ENCODE data around the gene CNTNAP1.
"Not testable (repeated sequence)": the region's sequence is repeated elsewhere in the genome, so short reads cannot be mapped to it uniquely, and the experiment has no call there.

CNTNAP1 gene

DNA sequence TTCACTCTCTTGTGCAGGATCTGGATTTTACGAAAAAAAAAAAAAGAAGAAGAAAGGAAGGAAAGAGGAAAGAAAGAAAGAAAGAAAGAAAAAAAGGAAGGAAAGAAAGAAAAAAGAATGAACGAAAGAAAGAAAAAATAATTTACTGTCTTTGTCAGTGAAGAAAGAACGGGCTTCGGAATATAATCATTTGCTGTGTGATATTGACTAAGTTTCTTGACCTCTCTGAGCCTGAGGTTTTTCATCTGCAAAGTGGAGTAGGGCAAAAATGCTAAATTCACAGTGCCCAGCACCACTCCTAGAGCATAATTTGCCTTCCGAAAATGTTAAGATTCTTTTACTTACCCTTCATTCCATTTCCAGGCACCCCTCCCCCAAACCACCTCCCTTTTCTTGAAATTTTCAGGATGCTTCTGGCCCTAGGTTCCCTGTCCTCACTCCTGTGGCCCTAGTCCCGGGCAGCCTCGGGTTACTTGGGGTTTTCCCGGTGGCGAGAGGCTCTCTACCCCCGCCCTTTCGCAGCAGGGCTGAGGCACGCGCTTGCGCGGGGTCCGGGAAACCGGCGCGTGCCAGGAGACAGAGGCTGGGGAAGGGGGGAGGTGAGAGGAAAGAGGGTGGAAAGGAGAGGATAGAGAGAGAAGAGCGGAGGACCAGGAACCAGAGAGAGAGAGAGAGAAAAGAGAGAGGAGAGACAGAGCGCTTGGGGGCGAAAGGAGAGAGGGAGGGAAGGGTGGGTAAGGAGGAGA, at the start of gene CNTNAP1:
TSS of gene CNTNAP1 (plus strand) at position 556 of the 746 bp plus-strand sequence. CDS start 299 bp downstream, outside the sequence.
- DNase-seq: peak; percentile 58

DNA sequence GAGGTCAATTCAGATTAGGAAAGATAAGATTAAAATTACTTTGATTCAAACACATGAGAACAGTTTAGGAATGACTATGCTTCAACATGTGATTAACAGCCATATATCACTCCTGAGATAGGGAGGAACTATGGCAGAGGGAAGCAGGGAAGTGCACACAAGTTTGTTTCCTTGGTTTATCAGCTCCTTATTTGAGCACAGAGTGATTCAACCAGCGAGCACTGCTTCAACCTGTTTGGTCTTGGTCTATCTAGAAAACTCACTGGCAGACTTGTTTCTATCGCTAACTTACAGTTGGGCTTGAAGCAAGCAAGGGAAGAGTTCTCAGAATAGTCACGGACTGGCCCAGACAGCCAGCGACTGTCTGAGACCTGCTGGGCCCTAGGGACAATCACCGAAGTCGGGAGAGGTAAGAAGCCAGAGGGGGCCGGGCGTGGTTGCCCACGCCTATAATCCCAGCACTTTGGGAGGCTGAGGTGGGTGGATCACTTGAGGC, 49.3 kb upstream of the CNTNAP1 start:
- DNase-seq: no peak

DNA sequence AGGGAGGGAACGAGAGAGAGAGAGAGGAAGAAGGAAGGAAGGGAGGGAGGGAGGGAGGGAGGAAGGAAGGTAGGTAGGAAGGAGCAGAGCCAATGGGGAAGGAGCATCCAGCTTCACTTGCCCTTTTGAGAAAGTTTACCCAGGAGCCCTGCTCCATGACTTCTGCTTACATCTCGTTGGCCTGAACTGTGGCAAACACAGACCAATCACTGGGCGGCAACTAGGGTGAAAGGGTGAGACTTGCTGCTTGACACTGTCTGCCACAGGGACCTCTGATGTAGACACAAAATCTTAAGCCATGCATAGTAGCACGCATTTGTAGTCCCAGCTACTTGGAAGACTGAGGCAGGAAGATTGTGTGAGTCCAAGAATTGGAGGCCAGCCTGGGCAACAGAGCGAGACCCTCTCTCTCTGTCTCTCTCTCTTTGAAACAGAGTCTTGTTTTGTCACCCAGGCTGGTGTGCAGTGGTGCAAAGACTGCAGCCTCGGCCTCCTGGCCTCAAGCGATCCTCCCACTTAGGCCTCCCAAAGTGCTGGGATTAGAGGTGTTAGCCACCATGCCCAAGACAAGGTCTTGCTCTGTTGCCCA, 42.7 kb upstream of the CNTNAP1 start:
- no peak for DNase-seq

DNA sequence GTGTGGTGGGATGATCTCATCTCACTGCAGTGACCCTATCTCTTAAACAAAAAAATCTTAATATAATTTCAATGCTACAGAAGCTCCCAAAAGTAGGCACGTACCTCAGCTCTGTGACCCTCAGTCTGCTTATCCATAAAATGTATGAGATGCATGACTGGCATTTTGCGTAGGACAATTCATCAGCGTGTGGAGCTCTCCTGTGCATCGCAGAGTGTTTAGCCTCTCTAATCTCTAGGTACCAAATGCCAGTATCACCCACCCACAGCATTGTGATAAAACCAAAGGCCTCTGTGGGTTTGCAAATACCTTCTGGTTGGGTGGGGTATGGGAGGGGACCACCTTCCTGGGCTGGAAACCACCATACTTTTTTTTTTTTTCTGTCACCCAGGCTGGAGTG, 42.2 kb upstream of the CNTNAP1 start:
- no peak for DNase-seq

DNA sequence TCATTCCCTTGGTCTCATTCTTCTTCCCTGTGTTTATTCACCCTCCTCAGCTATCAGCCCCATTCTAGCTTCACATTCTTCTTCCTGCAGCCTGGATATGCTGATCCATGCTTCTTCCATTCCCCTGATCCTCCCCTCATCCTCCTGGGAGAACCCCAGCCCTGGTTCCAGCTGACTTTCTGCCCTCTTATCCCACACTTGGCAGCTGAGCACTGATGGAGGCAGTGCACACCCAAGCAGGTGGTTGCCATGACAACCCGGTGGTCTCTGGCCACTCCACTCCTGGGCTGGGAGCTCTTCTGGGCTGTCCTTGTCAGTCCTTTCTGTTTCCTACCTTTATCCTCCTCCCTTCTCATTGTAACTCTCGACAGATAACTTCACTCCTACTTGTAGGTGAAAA, 40.0 kb upstream of the CNTNAP1 start:
- DNase-seq: peak; percentile 53

DNA sequence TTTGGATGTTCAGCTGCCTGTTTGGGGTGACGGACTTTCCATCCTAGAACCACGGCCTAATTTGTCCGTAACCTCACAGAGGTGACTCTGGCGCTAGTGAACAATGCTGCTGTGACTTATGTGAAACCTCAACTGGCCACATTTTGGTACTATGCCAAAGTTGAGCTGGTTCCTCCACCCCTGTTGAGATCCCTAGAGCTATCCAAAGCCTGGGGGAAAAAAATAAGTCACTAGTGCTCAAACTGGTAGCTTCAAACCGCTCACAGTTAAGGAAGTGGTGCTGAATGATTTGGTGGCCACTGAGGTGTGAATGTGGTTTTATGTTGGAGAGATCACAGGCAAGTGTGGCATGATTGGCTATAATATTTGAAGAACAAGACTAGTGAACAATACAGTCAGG, 34.6 kb upstream of the CNTNAP1 start:
- no peak for DNase-seq

DNA sequence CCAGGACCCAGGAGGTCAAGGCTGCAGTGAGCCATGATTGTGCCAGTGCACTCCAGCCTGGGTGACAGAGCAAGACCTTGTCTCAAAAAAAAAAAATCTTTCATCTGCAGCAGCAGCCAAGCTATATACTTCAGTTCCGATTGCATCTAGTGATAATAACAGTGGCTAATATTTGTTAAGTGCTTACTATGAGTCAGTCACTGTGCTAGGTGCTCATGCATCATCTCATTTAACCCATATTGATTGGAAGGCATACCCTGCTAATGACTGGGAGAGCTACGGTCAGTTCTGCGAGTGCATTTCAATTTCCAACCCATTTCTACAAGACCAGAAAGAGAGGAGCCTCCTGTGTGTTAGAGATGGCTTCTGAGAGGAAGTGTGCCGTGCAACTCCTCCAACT, 30.9 kb upstream of the CNTNAP1 start:
- no peak for DNase-seq

DNA sequence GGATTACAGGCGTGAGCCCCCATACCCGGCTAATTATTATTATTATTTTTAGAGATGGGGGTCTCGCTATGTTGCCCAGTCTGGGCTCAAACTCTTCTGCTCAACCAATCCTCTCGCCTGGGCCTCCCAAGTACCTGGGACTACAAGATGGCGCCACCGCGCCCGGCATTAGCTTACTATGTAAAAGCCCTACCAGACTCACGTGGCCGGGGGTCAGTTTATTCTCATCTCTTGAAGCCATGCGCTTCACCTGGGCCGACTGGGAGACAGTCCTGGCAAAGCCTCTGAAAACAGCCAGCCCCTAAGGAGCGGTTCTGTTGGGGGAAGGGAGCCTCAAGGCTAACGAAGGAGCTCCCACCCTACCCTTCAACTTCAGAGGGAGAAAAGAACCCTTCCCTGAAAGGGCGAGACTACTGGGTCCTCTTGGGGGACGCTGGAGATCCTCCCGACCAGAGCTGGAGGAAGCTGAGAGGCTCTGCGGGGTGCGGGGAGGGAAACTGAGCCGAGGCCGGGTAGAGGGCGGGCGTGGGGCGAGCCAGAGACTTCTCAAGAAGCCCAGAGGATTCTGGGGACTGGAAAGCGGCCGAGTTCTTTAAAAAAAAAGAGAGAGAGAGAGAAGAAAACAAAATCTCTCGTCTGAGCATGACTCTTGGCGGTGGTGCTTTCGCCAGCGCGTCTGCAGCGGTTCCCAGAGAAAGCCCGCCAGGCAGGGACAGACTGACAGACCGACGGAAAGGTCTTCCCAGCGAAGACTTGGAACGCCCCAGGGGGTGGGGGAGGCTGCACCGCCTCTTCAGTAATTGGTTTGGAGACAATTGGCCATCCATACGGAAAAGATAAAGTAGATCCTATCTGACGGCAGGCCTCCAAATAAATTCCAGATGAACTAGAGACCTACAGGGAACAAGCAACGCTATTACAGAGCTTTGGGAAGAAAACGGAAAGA, 28.9 kb upstream of the CNTNAP1 start:
- peak; percentile 57 for DNase-seq

DNA sequence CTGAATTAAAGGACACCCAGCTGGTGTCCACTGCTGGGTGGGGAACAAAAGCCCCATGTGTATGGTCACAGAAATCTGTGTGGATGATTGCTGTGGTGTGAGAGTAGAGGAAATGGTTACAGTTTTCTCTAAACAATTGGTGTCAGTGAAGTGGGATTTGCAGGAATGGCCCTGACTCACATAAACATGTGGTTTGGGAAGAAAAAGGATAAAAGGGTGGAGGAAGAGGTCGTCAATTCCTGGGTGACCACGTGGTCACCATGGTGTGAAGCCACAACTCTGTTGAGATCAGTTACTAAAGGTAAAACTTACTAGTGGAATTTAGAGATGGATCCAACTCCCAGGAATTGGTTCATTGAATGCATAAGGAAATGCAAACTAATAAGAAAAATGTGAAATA, 26.8 kb upstream of the CNTNAP1 start:
- no peak for DNase-seq

DNA sequence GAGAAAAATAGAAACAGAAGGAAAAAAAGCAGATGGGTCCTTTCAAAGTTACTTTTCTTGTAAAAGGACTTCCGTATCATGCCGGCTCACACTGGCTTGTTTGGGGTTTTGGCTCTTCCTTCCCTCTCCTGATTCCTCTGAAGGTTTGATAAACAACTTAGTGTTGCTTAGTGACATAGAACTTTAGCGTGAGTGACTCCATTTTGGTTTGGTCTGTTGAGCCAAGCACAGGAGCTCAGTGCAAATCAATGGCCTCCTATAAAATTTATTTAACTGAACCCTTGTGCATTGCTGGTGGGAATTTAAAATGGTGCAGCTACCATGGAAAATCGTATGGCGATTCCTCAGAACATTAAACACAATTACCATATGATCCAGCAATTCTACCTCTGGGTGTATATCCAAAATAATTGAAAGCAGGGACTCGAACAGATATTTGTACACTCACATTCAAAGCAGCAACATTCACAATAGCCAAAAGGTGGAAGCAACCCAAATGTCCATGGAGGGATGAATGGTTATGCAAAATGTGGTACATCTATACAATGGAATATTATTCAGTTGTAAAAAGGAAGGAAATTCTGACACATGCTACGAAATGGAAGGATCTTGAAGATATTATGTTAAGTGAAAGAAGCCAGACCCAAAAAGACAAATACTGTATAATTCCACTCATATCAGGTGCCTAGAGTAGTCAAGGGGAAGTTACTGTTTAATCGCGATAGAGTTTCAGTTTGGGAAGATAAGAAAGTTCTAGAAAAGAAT, 24.3 kb upstream of the CNTNAP1 start:
- DNase-seq: no peak

DNA sequence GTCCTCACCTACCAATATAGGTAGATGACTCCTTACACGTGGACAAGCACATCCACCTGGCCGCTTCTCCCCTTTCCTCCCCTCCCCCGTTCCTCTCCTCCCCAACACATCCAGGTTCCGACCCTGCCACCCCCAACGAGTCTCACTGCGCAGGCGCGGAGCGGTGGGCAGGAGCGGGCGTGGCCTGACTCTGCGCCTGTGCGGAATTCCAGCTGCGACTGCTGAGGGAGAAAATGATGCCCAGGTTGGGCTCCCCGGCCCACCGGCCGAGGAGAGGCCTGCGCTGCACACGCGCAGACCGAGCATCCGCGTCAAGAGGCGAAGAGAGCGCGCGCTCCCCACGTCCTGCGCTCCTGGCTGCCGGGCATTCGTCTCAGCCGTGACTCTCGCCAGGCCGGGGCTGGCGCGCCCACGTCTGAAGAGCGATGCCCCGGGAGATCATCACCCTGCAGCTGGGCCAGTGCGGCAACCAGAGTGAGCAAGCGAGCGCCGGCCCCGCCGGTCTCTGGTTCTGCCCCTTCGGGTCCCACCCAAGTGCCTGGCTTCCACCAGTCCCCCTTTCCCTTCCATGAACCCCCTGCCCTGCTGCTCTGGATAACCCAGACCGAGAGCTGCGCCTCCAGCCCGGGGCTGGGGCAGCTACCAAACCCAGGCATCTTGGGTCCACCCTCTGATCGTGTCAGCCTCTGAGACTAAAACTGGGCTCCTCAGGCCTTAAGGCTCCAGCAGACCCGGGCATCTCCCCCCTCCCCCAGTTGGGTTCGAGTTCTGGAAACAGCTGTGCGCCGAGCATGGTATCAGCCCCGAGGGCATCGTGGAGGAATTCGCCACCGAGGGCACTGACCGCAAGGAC, 23.0 kb upstream of the CNTNAP1 start, which contains the start of gene TUBG2:
TSS of gene TUBG2 (plus strand) at position 206 of the 853 bp plus-strand sequence. CDS start at position 426, 220 bp downstream.
- DNase-seq: peak; percentile 97

DNA sequence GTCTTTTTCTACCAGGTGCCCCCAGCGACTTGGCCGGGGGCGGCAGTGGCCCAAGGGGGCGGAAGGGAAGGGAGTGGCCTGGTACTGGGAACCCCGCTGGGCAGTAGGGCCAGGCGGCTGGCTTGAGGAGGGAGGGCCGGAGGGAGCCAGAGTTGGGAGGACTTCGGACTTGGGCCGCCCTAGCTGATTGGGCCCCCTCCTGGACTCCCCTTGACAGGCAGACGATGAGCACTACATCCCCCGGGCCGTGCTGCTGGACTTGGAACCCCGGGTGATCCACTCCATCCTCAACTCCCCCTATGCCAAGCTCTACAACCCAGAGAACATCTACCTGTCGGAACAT, 22.4 kb upstream of the CNTNAP1 start:
- DNase-seq: not testable (repeated sequence)

DNA sequence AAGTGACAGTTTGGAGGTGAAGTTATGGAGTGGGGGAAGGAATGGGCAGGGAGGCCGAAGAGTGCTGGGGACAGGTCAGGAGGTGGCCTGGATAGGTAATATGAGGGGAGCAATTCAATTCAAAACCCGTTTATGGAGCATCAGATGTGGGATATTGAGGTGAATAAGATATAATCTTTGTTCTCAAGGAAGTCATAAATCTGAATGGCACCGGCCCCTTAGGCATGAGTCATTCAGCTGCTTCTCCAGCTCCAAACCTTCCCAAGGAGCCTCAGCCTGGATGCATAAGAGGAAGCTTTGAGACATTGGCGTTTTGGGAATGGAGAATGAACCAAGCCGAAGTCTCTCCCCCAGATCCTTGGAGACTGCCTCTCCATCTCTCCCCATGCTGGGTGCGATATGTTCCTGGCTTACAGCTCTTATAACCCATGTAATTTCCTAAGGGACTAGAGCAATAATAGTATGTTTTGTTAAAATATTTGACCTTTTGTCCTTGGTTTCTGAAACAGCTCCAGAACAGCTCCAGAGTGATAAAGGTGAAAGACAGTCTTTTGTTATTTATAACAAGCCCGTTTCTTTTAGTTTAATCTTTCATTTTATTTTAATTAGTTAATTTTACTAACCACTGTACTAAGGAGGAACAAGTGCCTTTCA, 21.5 kb upstream of the CNTNAP1 start:
- DNase-seq: no peak

DNA sequence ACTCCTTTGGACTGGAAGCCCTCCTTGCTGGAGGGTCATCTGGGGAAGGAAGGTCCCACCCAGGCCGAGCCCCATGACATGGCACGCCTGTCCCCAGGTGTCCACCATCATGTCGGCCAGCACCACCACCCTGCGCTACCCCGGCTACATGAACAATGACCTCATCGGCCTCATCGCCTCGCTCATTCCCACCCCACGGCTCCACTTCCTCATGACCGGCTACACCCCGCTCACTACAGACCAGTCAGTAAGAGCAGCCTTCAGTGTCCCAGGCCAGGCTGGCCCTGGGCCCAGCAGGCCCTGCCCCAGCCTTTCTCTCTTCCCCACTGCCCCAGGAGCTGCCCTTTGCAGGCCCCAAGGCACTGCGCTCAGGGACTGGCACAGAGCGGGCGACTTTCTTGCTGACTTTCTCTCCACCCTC, 16.7 kb upstream of the CNTNAP1 start:
- no peak for DNase-seq

DNA sequence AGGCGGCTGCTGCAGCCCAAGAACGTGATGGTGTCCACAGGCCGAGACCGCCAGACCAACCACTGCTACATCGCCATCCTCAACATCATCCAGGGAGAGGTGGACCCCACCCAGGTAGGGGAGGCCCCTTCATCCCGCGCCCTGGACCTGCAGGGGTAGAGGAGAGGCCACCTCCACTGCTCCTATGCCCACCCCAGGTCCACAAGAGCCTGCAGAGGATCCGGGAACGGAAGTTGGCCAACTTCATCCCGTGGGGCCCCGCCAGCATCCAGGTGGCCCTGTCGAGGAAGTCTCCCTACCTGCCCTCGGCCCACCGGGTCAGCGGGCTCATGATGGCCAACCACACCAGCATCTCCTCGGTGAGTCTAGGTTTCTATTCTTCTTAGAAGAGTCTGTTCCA, 16.2 kb upstream of the CNTNAP1 start:
- DNase-seq: not testable (repeated sequence)

DNA sequence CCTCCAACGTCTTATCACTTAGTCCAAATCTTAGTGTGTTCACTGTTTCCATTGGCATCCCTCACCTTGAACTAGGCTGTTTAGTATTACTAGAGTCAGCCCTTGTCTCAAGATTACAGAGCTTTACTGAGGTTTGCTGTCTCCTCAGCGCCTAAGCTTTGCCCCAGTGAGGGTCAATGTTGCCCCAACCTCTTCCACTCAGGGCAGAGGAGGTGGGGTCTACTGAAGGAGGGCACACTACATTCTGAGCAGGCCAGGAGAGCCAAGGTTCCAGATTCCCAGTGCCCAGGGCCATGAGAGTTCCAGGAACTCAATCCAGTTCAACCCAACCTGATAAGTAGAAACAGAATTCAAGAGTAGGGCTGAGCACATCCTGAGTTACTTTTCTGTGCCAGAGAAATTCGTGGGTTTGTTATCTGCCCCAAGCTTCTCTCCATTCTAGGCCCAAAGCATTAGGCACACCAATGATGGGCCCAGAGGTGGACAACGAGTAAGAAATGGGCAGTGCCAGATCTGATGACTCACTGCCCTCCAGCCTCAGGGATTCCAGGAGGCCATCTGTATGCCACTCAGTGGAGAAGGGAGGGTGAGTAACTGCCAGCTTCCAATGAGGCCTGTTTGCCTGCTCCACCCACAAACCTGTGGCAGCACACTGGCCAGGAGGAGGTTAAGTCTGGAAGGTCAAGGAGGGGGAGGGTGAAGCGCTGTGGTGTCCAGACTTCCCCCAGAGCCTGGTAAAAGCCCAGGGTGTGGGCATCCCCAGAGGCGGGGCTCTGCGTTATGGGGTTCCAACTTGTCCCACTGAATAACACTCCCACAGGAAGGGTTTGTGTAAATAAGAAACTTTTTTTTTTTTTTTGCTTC, 15.0 kb upstream of the CNTNAP1 start:
- no peak for DNase-seq

DNA sequence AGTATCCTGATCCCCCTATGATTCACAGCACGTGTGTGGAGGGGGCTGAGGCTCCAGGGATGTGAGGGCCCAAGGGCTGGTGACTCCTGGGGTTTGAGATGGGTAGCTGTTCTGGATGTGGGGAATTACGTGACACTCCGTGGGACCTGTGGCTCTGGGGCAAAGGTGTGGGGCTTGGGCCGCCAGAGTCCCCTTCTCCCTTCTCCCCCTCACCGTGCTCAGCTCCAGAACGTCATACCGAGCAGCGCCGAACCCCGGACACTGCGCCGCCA, 12.7 kb upstream of the CNTNAP1 start:
- no peak for DNase-seq

DNA sequence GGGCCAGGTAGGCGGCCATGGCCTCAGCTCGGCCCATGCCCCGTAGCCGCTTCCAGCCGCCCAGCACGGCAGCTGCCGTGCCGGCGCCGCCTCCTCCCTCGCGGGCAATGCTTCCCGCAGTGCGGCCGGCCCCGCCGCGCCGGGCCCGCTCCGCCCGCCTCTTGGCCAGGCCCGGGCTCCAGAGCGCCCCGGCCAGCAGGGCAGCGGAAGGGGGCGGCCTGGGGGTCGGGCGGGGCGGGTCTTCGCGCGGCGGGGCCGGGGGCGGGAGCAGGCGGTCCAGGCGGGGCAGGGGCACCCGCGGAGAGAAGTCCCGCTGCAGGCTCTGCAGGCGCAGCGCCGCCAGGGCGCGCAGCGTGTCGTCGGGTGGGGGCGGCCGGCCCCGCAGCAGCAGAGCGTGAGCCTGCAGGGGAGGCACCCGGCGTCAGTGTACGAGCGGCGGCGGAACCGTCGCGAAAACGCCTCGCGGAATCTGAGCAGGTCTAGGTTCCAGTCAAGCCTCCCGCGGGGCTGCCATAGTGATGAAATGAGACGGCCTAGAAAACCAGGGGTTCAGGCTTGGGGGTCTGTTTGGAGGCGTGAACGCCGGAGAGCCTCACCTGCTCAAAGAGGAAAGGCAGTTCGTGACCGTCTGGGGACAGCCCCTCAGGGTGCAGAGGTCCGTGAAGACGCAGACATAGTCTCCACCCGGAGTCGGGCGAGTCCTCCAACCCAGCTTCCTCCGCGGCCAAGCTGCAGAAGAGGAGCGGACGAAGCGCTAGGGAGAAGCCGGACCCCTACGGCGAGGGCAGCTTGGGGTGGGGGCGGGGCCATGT, 12.1 kb upstream of the CNTNAP1 start:
- no peak for DNase-seq

Measured in NCI-H146 (cell line).